B cell (primary cell): Measurements from ENCODE around the gene CCDC88C. TPM values are rescaled to one million over a fixed set of nuclear protein-coding genes. Genes with fewer than 3 reads are reported as not detected.

Experiments
- ATAC-seq: fragments of 200-7000 bp; cut with Tn5 transposase; one replicate; pipeline ENCODE4 v1.10.0; 2021; ENCODE audit warnings: low read depth, mild to moderate bottlenecking, moderate number of reproducible peaks, moderate library complexity
- CTCF ChIA-PET: fragments of 350-600 bp; sonication (Branson Sonifier 250); formaldehyde crosslinking; loops from one replicate; lab custom pipeline; 2021; ENCODE audit warnings: antibody characterized with exemption, inconsistent platforms; lab: Charles Lee
- POLR2A ChIA-PET: fragments of 350-600 bp; sonication (Branson Sonifier 250); formaldehyde crosslinking; loops from one replicate; lab custom pipeline; 2021; ENCODE audit warnings: antibody characterized with exemption; lab: Charles Lee
- DNase-seq: peaks from one replicate; pipeline ENCODE4 v3.0.0; 2013
- H2AFZ ChIP-seq: 2 replicates; pipeline ENCODE4 v1.6.1; 2012; ENCODE audit warnings: mild to moderate bottlenecking, low read depth, low read length; ENCODE audit not compliant: insufficient read depth, poor library complexity, severe bottlenecking
- H3K27ac ChIP-seq, 2 donors: 1 replicate in 1 of 2; 2 replicates in 1 of 2; pipeline ENCODE4 v1.5.1; 2012 to 2013; ENCODE audit warnings: low read length in 2 of 2, mild to moderate bottlenecking in 2 of 2, moderate library complexity in 1 of 2
- H3K27me3 ChIP-seq, 4 experiments: fragments of 200-600 bp in 1 of 4; sonication (generic) in 1 of 4; replicated peaks in 1 of 4; 1 replicate in 2 of 4; 2 replicates in 2 of 4; pipeline versions ENCODE4 v1.6.1 to v1.7.0; 2013 to 2016; ENCODE audit warnings: low read length in 3 of 4, mild to moderate bottlenecking in 2 of 4, mixed read lengths in 1 of 4, moderate library complexity in 1 of 4; ENCODE audit not compliant: insufficient read depth in 4 of 4, control insufficient read depth in 3 of 4; ENCODE audit errors: control extremely low read depth in 1 of 4
- H3K36me3 ChIP-seq, 2 experiments: replicated peaks in 1 of 2; 1 replicate in 1 of 2; 2 replicates in 1 of 2; pipeline versions ENCODE4 v1.6.1 to v1.7.1; 2013; ENCODE audit warnings: low read length in 1 of 2; ENCODE audit not compliant: insufficient read depth in 2 of 2, control insufficient read depth in 1 of 2; ENCODE audit errors: control extremely low read depth in 1 of 2, extremely low read depth in 1 of 2
- H3K4me1 ChIP-seq, 2 donors: fragments of 200-600 bp in 1 of 2; sonication (generic) in 1 of 2; 1 replicate in 1 of 2; 2 replicates in 1 of 2; pipeline versions ENCODE4 v1.5.1 to v1.6.1; 2013 to 2017; ENCODE audit warnings: low read length in 2 of 2; ENCODE audit not compliant: control insufficient read depth in 2 of 2, insufficient read depth in 2 of 2
- H3K4me2 ChIP-seq: replicated peaks from 2 replicates; pipeline ENCODE3; 2012; ENCODE audit warnings: mild to moderate bottlenecking, low read depth, low read length; ENCODE audit not compliant: poor library complexity, severe bottlenecking
- H3K4me3 ChIP-seq, 5 experiments: fragments of 200-600 bp in 1 of 5; sonication (generic) in 1 of 5; 1 replicate in 3 of 5; 2 replicates in 2 of 5; pipeline versions ENCODE4 v1.5.1 to v1.7.0; 2011 to 2016; ENCODE audit warnings: low read length in 4 of 5, mild to moderate bottlenecking in 4 of 5, low read depth in 2 of 5, control low read depth in 1 of 5, moderate library complexity in 1 of 5; ENCODE audit not compliant: insufficient read depth in 1 of 5; ENCODE audit errors: control extremely low read depth in 1 of 5, extremely low read depth in 1 of 5
- H3K79me2 ChIP-seq: fragments of 200-600 bp; sonication (generic); one replicate; pipeline ENCODE4 v1.6.0; 2016; ENCODE audit warnings: low read length; ENCODE audit not compliant: control insufficient read depth, insufficient read depth
- H3K9ac ChIP-seq: fragments of 200-600 bp; sonication (generic); 2 replicates; pipeline ENCODE4 v1.6.1; 2017; ENCODE audit warnings: mild to moderate bottlenecking, low read length, moderate library complexity
- H3K9me3 ChIP-seq, 3 donors: one replicate each; pipeline versions ENCODE4 v1.6.1 to v1.7.1; 2013; ENCODE audit warnings: low read length in 2 of 3; ENCODE audit not compliant: control insufficient read depth in 2 of 3, insufficient read depth in 1 of 3; ENCODE audit errors: control extremely low read depth in 1 of 3
- H4K20me1 ChIP-seq: 2 replicates; pipeline ENCODE4 v1.6.0; 2012; ENCODE audit warnings: mild to moderate bottlenecking, low read length; ENCODE audit not compliant: insufficient read depth, control insufficient read depth, poor library complexity, severe bottlenecking
- H3K27ac Mint-ChIP-seq: one replicate; pipeline ENCODE4 v1.8.0; 2021; ENCODE audit warnings: mixed read lengths
- H3K27me3 Mint-ChIP-seq: one replicate; pipeline ENCODE4 v1.8.0; 2021; ENCODE audit warnings: mixed read lengths
- H3K4me1 Mint-ChIP-seq: one replicate; pipeline ENCODE4 v1.8.0; 2021; ENCODE audit warnings: mixed read lengths
- H3K4me3 Mint-ChIP-seq: one replicate; pipeline ENCODE4 v1.8.0; 2021; ENCODE audit warnings: mixed read lengths
- H3K9me3 Mint-ChIP-seq: one replicate; pipeline ENCODE4 v1.8.0; 2022; ENCODE audit warnings: mixed read lengths; ENCODE audit not compliant: insufficient read depth
- EZH2 ChIP-seq: IDR thresholded peaks from 2 replicates; pipeline ENCODE4 v1.6.1; 2012; ENCODE audit warnings: borderline replicate concordance, low read depth, mild to moderate bottlenecking, moderate library complexity, low read length; ENCODE audit not compliant: insufficient read depth, poor library complexity, severe bottlenecking
- WGBS: methylation state at CpG from one replicate; pipeline ENCODE4 v1.1.5; 2013; ENCODE audit warnings: missing lambda C conversion rate; ENCODE audit not compliant: insufficient coverage; 5-methylcytosine and 5-hydroxymethylcytosine counted together
- intact Hi-C: fragments of 100-400 bp; cut with micrococcal nuclease; formaldehyde crosslinking; loops from one replicate; pipeline ENCODE4 v1.10.0; 2022
- polyA plus RNA-seq: library from polyadenylated mRNA; depleted of rRNA; stranded (reverse); fragments of >200 nt; gene quantifications from 2 replicates; pipeline ENCODE4 v1.2.3, GENCODE V29; 2012
- total RNA-seq, 2 donors: library from RNA; stranded (reverse); fragments of 120-200 nt in 1 of 2; gene quantifications; 1 replicate in 1 of 2; 2 replicates in 1 of 2; pipeline versions ENCODE4 v1.2.3 to v1.2.4, GENCODE V29; 2013 to 2022
- TF ChIP-seq, protein P1 (sequence below): fragments of 200-600 bp; IDR thresholded peaks from one replicate; pipeline ENCODE4 v1.8.0; 2022; ENCODE audit warnings: antibody characterized with exemption, mild to moderate bottlenecking

The CCDC88C gene
- total and polyA plus RNA-seq, 2 donors (not counting 1 experiment from before 2014, with no cell fraction given): 98.7 to 181 TPM

DNA sequence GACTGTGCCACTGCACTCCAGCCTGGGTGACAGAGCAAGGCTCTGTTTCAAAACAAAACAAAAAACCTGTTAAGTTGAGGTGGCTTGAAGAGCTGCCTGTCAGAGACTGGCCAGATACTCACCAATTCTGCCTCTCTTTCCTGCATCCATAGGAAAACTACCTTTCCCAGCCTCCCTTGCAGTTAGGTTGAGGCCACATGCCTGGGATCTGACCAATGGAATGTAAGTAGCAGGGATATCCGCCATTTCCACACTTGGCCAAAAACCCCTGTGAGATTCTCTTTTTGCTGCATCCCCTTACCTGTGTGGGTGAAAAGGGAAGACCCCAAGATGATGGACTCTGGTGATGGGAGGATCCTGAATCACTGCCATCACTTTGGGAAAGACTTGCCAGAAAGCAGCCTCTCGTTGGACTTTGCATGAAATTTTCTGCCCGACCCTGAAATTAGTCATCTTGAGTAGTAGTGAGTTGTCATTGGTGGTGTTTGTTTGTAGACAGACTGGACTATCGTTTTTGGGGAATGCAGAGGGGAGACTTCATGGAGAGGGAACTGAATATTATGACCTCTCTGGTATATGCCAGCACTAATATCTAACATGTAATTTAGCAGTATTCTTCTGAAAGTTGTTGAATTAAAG, 187.1 kb downstream of the CCDC88C start:
- H3K27ac Mint-ChIP-seq: peak overlapping the region; percentile 18
- peaks cover 0 to 2% of the 10 kb centered on the region in 2 experiments for H3K36me3 ChIP-seq
- no peak overlapping the region for H3K4me3 ChIP-seq
- CTCF ChIA-PET: interaction anchor here (0.8 to 2.2 kb wide), 2 partner anchors 13 to 54 kb away, joined by 3 to 11 read pairs; partner anchors contain the start of gene GPR68
- ATAC-seq: no peak
- 69% methylated on average over 2 of the region's 4 CpGs for WGBS
- H3K9ac ChIP-seq: no peak overlapping the region
- no peak overlapping the region for H3K4me3 Mint-ChIP-seq
- peaks cover 68% of the 10 kb centered on the region for H3K4me1 Mint-ChIP-seq
- intact Hi-C loops: no loop called here
- H3K9me3 ChIP-seq: peaks cover 0 to 6% (median 4%) of the 10 kb centered on the region in 3 donors
- peak overlapping the region; percentile 5 to 25 for H3K27ac ChIP-seq
- H3K9me3 Mint-ChIP-seq: no peaks in the 10 kb centered on the region
- no peak overlapping the region for H2AFZ ChIP-seq
- H3K4me1 ChIP-seq: peaks cover 70 to 73% of the 10 kb centered on the region in 2 donors
- no peaks in the 10 kb centered on the region for H3K27me3 ChIP-seq
- H4K20me1 ChIP-seq: no peaks in the 10 kb centered on the region
- H3K79me2 ChIP-seq: peaks cover 5% of the 10 kb centered on the region
- no peaks in the 10 kb centered on the region for H3K27me3 Mint-ChIP-seq
- POLR2A ChIA-PET: interaction anchor here (1.9 to 2.1 kb wide), 2 partner anchors 13 to 19 kb away, joined by 8 to 9 read pairs; no protein-coding TSS in a partner anchor
- no peak for DNase-seq
- peak overlapping the region; percentile 50 for H3K4me2 ChIP-seq
- TF ChIP-seq EZH2: no peak
- TF ChIP-seq, protein P1, sequence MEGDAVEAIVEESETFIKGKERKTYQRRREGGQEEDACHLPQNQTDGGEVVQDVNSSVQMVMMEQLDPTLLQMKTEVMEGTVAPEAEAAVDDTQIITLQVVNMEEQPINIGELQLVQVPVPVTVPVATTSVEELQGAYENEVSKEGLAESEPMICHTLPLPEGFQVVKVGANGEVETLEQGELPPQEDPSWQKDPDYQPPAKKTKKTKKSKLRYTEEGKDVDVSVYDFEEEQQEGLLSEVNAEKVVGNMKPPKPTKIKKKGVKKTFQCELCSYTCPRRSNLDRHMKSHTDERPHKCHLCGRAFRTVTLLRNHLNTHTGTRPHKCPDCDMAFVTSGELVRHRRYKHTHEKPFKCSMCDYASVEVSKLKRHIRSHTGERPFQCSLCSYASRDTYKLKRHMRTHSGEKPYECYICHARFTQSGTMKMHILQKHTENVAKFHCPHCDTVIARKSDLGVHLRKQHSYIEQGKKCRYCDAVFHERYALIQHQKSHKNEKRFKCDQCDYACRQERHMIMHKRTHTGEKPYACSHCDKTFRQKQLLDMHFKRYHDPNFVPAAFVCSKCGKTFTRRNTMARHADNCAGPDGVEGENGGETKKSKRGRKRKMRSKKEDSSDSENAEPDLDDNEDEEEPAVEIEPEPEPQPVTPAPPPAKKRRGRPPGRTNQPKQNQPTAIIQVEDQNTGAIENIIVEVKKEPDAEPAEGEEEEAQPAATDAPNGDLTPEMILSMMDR: no peak

DNA sequence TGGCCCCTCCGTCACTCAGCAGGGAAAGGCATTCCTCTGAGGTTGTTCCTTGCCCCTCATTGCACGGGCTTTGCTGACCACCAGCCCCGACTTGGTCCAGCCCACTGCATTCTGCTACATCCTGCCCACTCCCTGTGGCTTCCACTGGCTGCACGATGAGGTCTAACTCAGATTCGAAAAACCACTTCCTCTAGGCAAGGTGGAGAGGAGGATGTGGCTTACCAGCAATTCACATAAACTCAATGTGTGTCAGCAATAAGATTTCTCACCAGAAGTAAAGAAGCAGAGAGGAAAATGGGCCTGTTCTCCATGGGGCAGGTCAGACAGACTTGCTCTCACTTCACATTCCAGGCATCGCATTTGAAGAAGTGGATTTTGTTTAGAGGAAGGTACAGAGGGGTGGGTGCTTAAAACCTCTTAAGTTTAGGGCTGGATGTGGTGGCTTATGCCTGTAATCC, 187.8 kb downstream of the CCDC88C start:
- Histone ChIP-seq H3K27me3 (no peaks in the 10 kb centered on the region), H3K4me2 (peak overlapping the region; percentile 50), H3K9ac (no peak overlapping the region), H3K4me3 (no peak overlapping the region), H3K4me1 (peaks cover 70 to 73% of the 10 kb centered on the region in 2 donors), H3K36me3 (peaks cover 0 to 8% of the 10 kb centered on the region in 2 experiments), H2AFZ (no peak overlapping the region), H3K27ac (peak overlapping the region; percentile 5 to 25), H3K79me2 (peaks cover 5% of the 10 kb centered on the region), H3K9me3 (peaks cover 0 to 6% (median 4%) of the 10 kb centered on the region in 3 donors), H4K20me1 (no peaks in the 10 kb centered on the region)
- 4% methylated on average over 4 of the region's 6 CpGs for WGBS
- Mint-ChIP-seq H3K27me3 (no peaks in the 10 kb centered on the region), H3K9me3 (no peaks in the 10 kb centered on the region), H3K4me3 (peak overlapping the region; percentile 62), H3K27ac (peak overlapping the region; percentile 75), H3K4me1 (peaks cover 68% of the 10 kb centered on the region)
- ChIA-PET POLR2A (interaction anchor here (1.2 to 2.1 kb wide), 3 partner anchors 9 to 20 kb away, joined by 3 to 9 read pairs (median 8); no protein-coding TSS in a partner anchor), CTCF (interaction anchor here (0.8 to 2.2 kb wide), 4 partner anchors 14 to 327 kb away, joined by 3 to 11 read pairs (median 3); partner anchors contain the start of gene GPR68)
- ATAC-seq (peak; percentile 64), DNase-seq (peak; percentile 67)
- TF ChIP-seq, protein P1: no peak
- TF ChIP-seq EZH2: no peak
- intact Hi-C loops: loop anchor here (1.0 to 5.0 kb wide), 2 partner anchors 33 to 57 kb away; no protein-coding TSS in a partner anchor
